GM12878 (cell line): ENCODE measurements around the gene DYNC1H1.

Source experiments
- HDGF ChIP-seq: fragments of 450-650 bp; IDR thresholded peaks from 2 replicates; pipeline ENCODE4 v1.6.1; 2016; ENCODE audit warnings: antibody characterized with exemption
- POLR2AphosphoS2 ChIP-seq: IDR thresholded peaks from 2 replicates; pipeline ENCODE4 v1.6.1; 2011; ENCODE audit warnings: low read depth, mild to moderate bottlenecking, low read length, improper control_type of control experiment, moderate library complexity
- ZNF217 ChIP-seq: fragments of 450-650 bp; IDR thresholded peaks from 2 replicates; pipeline ENCODE4 v1.6.1; 2017; ENCODE audit warnings: antibody characterized with exemption, mild to moderate bottlenecking
- TF ChIP-seq, protein P1 (sequence below): fragments of 150-350 bp; IDR thresholded peaks from 2 replicates; pipeline ENCODE4 v1.6.1; 2014; ENCODE audit warnings: mild to moderate bottlenecking, low read depth, low read length

DNA sequence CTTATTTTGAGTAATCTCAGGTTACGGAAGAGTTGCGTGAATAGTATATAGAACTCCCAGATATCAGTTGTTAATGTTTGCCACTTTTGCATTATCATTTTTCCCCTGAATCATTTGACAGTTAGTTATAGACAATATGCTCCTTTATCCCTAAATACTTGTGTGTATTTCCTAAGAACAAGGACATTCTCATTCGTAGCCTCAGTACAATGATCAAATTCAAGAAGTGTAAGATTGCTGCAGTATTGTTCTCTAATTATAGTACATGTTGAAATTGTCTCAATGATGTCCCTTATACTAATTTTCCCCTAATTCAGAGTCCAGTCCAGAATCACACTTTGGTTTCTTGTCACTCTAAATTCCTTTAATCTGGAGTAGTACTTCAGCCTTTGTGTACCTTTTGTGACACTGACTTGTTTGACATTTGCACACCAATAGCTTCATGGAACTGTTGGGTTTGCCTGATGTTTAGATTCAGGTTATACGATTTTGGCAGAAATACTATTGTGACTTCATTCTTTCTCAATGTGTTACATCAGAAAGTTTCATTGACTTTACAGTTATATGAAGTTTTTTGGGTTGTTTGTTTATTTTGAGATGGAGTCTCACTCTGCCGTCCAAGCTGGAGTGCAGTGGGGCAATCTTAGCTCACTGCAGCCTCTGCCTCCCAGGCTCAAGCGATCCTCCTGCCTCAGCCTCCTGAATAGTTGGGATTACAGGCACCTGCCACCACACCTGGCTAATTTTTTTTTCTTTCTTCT lies 13.1 kb downstream of the DYNC1H1 start:
- TF ChIP-seq ZNF217 (no peak), POLR2AphosphoS2 (no peak), HDGF (no peak)
- TF ChIP-seq, protein P1, sequence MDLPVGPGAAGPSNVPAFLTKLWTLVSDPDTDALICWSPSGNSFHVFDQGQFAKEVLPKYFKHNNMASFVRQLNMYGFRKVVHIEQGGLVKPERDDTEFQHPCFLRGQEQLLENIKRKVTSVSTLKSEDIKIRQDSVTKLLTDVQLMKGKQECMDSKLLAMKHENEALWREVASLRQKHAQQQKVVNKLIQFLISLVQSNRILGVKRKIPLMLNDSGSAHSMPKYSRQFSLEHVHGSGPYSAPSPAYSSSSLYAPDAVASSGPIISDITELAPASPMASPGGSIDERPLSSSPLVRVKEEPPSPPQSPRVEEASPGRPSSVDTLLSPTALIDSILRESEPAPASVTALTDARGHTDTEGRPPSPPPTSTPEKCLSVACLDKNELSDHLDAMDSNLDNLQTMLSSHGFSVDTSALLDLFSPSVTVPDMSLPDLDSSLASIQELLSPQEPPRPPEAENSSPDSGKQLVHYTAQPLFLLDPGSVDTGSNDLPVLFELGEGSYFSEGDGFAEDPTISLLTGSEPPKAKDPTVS, result no peak
